Neuronal stem cell (in vitro differentiated cells): ENCODE data around the gene ECEL1.
"Not testable (repeated sequence)": the region's sequence is repeated elsewhere in the genome, so short reads cannot be mapped to it uniquely, and the experiment has no call there.

Experiments
- DNase-seq: peaks from one replicate; pipeline ENCODE4 v3.0.0-alpha.2; 2013; ENCODE audit warnings: low spot score
- H2AFZ ChIP-seq: one replicate; pipeline ENCODE4 v1.6.1; 2013; ENCODE audit warnings: mild to moderate bottlenecking, low read length, inconsistent platforms
- H2AK5ac ChIP-seq: 2 replicates; pipeline ENCODE4 v1.6.1; 2013; ENCODE audit warnings: low read depth, mild to moderate bottlenecking, inconsistent platforms, low read length, moderate library complexity, mixed read lengths
- H2BK120ac ChIP-seq: 2 replicates; pipeline ENCODE4 v1.6.1; 2013; ENCODE audit warnings: low read depth, mild to moderate bottlenecking, inconsistent platforms, low read length, moderate library complexity, mixed read lengths
- H2BK12ac ChIP-seq: one replicate; pipeline ENCODE4 v1.6.1; 2013; ENCODE audit warnings: low read length, inconsistent platforms
- H2BK15ac ChIP-seq: 2 replicates; pipeline ENCODE4 v1.6.1; 2013; ENCODE audit warnings: mild to moderate bottlenecking, low read length, inconsistent platforms, mixed read lengths
- H2BK5ac ChIP-seq: one replicate; pipeline ENCODE4 v1.6.1; 2013; ENCODE audit warnings: inconsistent platforms, mild to moderate bottlenecking, low read length, moderate library complexity
- H3K14ac ChIP-seq: one replicate; pipeline ENCODE4 v1.6.1; 2013; ENCODE audit warnings: low read length, inconsistent platforms
- H3K18ac ChIP-seq: 2 replicates; pipeline ENCODE4 v1.6.1; 2013; ENCODE audit warnings: low read length, inconsistent platforms
- H3K23ac ChIP-seq: 2 replicates; pipeline ENCODE4 v1.6.1; 2013; ENCODE audit warnings: low read depth, mild to moderate bottlenecking, mixed read lengths, low read length, inconsistent platforms; ENCODE audit not compliant: poor library complexity
- H3K27ac ChIP-seq: replicated peaks from 3 replicates; pipeline ENCODE4 v1.5.1; 2013; ENCODE audit warnings: low read length, inconsistent platforms
- H3K27me3 ChIP-seq, 3 experiments: 2 replicates each; pipeline ENCODE4 v1.6.1; 2013; ENCODE audit warnings: low read length in 3 of 3, mild to moderate bottlenecking in 2 of 3, inconsistent platforms in 1 of 3, low read depth in 1 of 3, mixed read lengths in 1 of 3, moderate library complexity in 1 of 3; ENCODE audit not compliant: control insufficient read depth in 3 of 3, insufficient read depth in 3 of 3
- H3K36me3 ChIP-seq, 2 donors: replicated peaks in 1 of 2; 2 replicates each; pipeline ENCODE4 v1.6.1; 2013; ENCODE audit warnings: low read length in 2 of 2; ENCODE audit not compliant: control insufficient read depth in 2 of 2, insufficient read depth in 2 of 2
- H3K4ac ChIP-seq: 2 replicates; pipeline ENCODE4 v1.6.1; 2013; ENCODE audit warnings: inconsistent platforms, mild to moderate bottlenecking, low read length, moderate library complexity
- H3K4me1 ChIP-seq, 2 donors: 1 replicate in 1 of 2; 2 replicates in 1 of 2; pipeline ENCODE4 v1.6.1; 2013; ENCODE audit warnings: low read length in 2 of 2, low read depth in 1 of 2; ENCODE audit not compliant: control insufficient read depth in 2 of 2, insufficient read depth in 1 of 2
- H3K4me2 ChIP-seq: one replicate; pipeline ENCODE4 v1.6.1; 2013; ENCODE audit warnings: mild to moderate bottlenecking, low read length, inconsistent platforms; ENCODE audit not compliant: insufficient read depth, poor library complexity, severe bottlenecking
- H3K4me3 ChIP-seq, 2 donors: 2 replicates each; pipeline ENCODE4 v1.5.1; 2013; ENCODE audit warnings: low read length in 2 of 2, mild to moderate bottlenecking in 2 of 2, inconsistent platforms in 1 of 2, moderate library complexity in 1 of 2
- H3K79me1 ChIP-seq: one replicate; pipeline ENCODE4 v1.6.1; 2013; ENCODE audit warnings: low read depth, mild to moderate bottlenecking, inconsistent platforms, low read length, moderate library complexity
- H3K9ac ChIP-seq: one replicate; pipeline ENCODE4 v1.6.1; 2013; ENCODE audit warnings: mild to moderate bottlenecking, low read depth, low read length, inconsistent platforms; ENCODE audit not compliant: poor library complexity
- H3K9me3 ChIP-seq, 2 donors: replicated peaks in 1 of 2; 2 replicates each; pipeline versions ENCODE3 to v1.6.1; 2013; ENCODE audit warnings: low read length in 2 of 2, mild to moderate bottlenecking in 2 of 2, inconsistent platforms in 1 of 2, low read depth in 1 of 2, mixed read lengths in 1 of 2, moderate library complexity in 1 of 2; ENCODE audit not compliant: control insufficient read depth in 2 of 2, insufficient read depth in 1 of 2
- H4K8ac ChIP-seq: one replicate; pipeline ENCODE4 v1.6.1; 2013; ENCODE audit warnings: low read depth, mild to moderate bottlenecking, inconsistent platforms, low read length, moderate library complexity
- H4K91ac ChIP-seq: one replicate; pipeline ENCODE4 v1.6.1; 2013; ENCODE audit warnings: low read length, low read depth, mild to moderate bottlenecking, inconsistent platforms; ENCODE audit not compliant: poor library complexity
- WGBS, 2 donors: extraction: QIAGEN DNeasy Blood & Tissue Kit; methylation state at CpG; one replicate each; pipeline ENCODE4 v1.1.7; 2013; ENCODE audit warnings: missing lambda C conversion rate in 2 of 2, mixed read lengths in 1 of 2; ENCODE audit not compliant: insufficient read length in 2 of 2, insufficient replicate concordance in 1 of 2; ENCODE audit errors: extremely low coverage in 2 of 2; 5-methylcytosine and 5-hydroxymethylcytosine counted together

Gene ECEL1

GRCh38 chr2:232435375-232435648 lies 52.3 kb downstream of the ECEL1 start:
- no peak overlapping the region for H2AFZ ChIP-seq
- H3K4ac ChIP-seq: no peak overlapping the region
- H3K23ac ChIP-seq: no peak overlapping the region
- H2BK120ac ChIP-seq: no peak overlapping the region
- no peaks in the 10 kb centered on the region for H3K79me1 ChIP-seq
- H2BK12ac ChIP-seq: no peak overlapping the region
- no peak for DNase-seq
- no peak overlapping the region for H4K91ac ChIP-seq
- H3K18ac ChIP-seq: no peak overlapping the region
- H3K9me3 ChIP-seq: no peaks in the 10 kb centered on the region
- no peak overlapping the region for H3K4me2 ChIP-seq
- H3K4me3 ChIP-seq: no peak overlapping the region
- WGBS, 2 donors: no CpG with 5 or more reads among the region's 4 CpGs
- no peaks in the 10 kb centered on the region for H3K4me1 ChIP-seq
- no peak overlapping the region for H3K9ac ChIP-seq
- H2BK5ac ChIP-seq: no peak overlapping the region
- H3K14ac ChIP-seq: no peak overlapping the region
- H3K36me3 ChIP-seq: no peaks in the 10 kb centered on the region
- H3K27me3 ChIP-seq: peaks cover 0 to 29% (median 4%) of the 10 kb centered on the region in 3 experiments
- no peak overlapping the region for H4K8ac ChIP-seq
- no peak overlapping the region for H3K27ac ChIP-seq
- H2AK5ac ChIP-seq: no peak overlapping the region
- no peak overlapping the region for H2BK15ac ChIP-seq

- Histone ChIP-seq H3K14ac (no peak overlapping the region), H3K4me1 (no peaks in the 10 kb centered on the region), H2BK12ac (no peak overlapping the region), H3K9me3 (no peaks in the 10 kb centered on the region), H3K4ac (no peak overlapping the region), H2BK15ac (peak overlapping the region; percentile 37), H2AK5ac (peak overlapping the region; percentile 79), H2BK5ac (peak overlapping the region; percentile 24), H3K9ac (no peak overlapping the region), H3K27ac (no peak overlapping the region), H4K8ac (no peak overlapping the region), H3K4me3 (no peak overlapping the region), H3K23ac (peak overlapping the region; percentile 65), H3K36me3 (no peaks in the 10 kb centered on the region), H3K18ac (peak overlapping the region; percentile 38), H2AFZ (no peak overlapping the region), H3K4me2 (no peak overlapping the region), H3K79me1 (no peaks in the 10 kb centered on the region), H3K27me3 (peaks cover 0 to 28% (median 3%) of the 10 kb centered on the region in 3 experiments), H2BK120ac (no peak overlapping the region), H4K91ac (no peak overlapping the region)
- DNase-seq: no peak
- WGBS, 2 donors: no CpG with 5 or more reads among the region's 12 CpGs
These were observed 52.9 kb downstream of the ECEL1 start for GRCh38 chr2:232434563-232435374.

GRCh38 chr2:232434091-232434490 lies 53.5 kb downstream of the ECEL1 start:
- Histone ChIP-seq H2AK5ac (peak overlapping the region; percentile 79), H3K27me3 (peaks cover 0 to 27% (median 2%) of the 10 kb centered on the region in 3 experiments), H3K4ac (no peak overlapping the region), H3K4me2 (no peak overlapping the region), H3K9me3 (no peaks in the 10 kb centered on the region), H2BK15ac (no peak overlapping the region), H2BK5ac (peak overlapping the region; percentile 24), H3K4me1 (no peaks in the 10 kb centered on the region), H3K9ac (peak overlapping the region; percentile 60), H4K91ac (no peak overlapping the region), H3K23ac (no peak overlapping the region), H3K18ac (peak overlapping the region; percentile 13), H3K4me3 (no peak overlapping the region), H3K79me1 (no peaks in the 10 kb centered on the region), H2AFZ (no peak overlapping the region), H3K36me3 (no peaks in the 10 kb centered on the region), H3K27ac (no peak overlapping the region), H2BK12ac (no peak overlapping the region), H4K8ac (no peak overlapping the region), H2BK120ac (no peak overlapping the region), H3K14ac (no peak overlapping the region)
- DNase-seq: no peak
- WGBS, 2 donors: no CpG with 5 or more reads among the region's 9 CpGs

- H3K4ac ChIP-seq: not testable (repeated sequence)
- no CpG with 5 or more reads among the region's 9 CpGs for WGBS, 2 donors
These were observed 54.0 kb downstream of the ECEL1 start for GRCh38 chr2:232433622-232434021.

More at GRCh38 chr2:232433622-232434021, 54.0 kb downstream of the ECEL1 start:
- H2BK120ac ChIP-seq, H3K9me3 ChIP-seq, H2BK5ac ChIP-seq, H3K4me2 ChIP-seq, H3K18ac ChIP-seq, H4K91ac ChIP-seq, H3K23ac ChIP-seq, H3K4me3 ChIP-seq, H3K27ac ChIP-seq, H3K4me1 ChIP-seq, H2AK5ac ChIP-seq, H2BK15ac ChIP-seq, H3K36me3 ChIP-seq, H4K8ac ChIP-seq, DNase-seq, H3K14ac ChIP-seq, H3K9ac ChIP-seq, H2BK12ac ChIP-seq, H2AFZ ChIP-seq, H3K79me1 ChIP-seq: not testable (repeated sequence)
- H3K27me3 ChIP-seq: peaks cover 0 to 27% (median 2%) of the 10 kb centered on the region in 3 experiments
